IPS-18c (cell line): ENCODE data around the gene CEACAM1.
"Not testable (repeated sequence)": the region's sequence is repeated elsewhere in the genome, so short reads cannot be mapped to it uniquely, and the experiment has no call there.

Source experiments
- H3K4me3 ChIP-seq: 2 replicates; pipeline ENCODE4 v1.7.0; 2013; ENCODE audit warnings: low read depth, mild to moderate bottlenecking, low read length, moderate library complexity; ENCODE audit not compliant: insufficient read depth
- H3K9me3 ChIP-seq: one replicate; pipeline ENCODE4 v1.6.1; 2013; ENCODE audit warnings: mild to moderate bottlenecking, low read length, moderate library complexity; ENCODE audit not compliant: control insufficient read depth, insufficient read depth

The CEACAM1 gene

DNA sequence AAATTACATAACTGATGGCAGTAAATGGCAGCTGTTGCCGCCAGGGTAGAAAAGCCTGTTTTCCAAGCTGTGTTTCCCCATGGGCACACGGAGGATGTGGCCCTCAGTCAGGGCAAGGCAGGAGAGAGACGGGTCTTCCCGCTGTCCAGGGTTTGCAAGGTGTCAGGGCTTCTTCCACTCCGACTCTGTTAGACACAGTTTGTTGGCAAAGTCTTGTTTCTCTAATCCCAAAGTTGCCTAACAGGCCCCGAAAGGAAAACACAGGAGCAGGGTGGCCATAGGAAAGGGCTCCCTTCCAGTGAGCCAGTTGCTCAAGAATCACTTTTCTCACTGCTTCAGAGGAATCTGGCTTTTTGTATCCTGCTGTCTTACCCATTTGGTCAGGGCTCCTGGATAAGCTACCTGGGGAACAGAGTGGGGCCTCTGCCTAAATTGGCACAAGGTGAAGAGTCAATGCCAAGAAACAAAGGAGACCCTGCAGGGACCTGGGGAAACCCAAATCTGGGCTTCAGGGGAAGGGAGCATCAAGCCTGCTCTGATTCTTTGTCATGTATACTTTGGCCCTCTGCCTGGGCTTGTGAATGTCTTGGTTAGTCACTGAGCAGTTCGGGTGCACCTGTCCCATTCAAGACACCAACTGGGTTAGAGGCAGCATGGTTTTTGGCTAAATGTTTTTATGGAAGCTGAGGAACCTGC is 56.6 kb downstream of the CEACAM1 start:
- Histone ChIP-seq H3K9me3 (no peaks in the 10 kb centered on the region), H3K4me3 (no peak overlapping the region)

DNA sequence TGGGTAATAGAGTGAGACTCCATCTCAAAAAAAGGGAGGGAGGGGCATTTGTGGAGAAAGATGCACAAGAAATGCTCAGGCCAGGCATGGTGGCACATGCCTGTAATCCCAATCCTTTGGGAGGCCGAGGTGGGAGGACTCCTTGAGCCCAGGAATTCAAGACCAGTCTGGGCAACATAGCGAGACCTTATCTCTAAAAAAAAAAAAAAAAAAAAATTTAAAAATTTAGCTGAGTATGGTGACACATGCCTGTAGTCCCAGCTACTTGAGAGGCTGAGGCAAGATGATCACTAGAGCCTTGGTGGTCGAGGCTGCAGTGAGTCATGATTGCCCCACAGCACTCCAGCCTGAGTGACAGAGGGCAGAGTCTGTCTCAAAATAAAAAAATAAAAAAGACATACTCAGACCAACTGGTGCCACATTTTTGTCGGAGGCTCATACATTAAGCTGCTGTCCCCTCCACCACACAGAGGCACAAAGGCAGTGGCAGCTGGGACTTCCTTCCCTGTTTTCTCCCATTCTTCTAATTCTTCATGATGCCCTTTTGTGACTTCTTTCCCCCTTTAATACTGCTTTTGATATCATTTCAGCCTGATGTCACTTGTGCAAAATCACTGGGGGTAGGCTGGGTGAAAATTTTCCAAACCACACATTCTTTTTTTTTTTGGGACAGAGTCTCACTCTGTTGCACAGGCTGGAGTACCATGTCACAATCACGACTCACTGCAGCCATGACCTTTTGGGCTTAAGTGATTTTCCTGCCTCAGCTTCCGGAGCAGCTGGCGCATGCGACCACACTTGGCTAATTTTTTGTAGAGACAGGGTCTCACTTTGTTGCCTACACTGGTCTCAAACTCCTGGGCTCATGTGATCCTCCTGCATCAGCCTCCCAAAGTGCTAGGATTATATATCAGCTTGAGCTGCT is 58.7 kb downstream of the CEACAM1 start:
- no peak overlapping the region for H3K4me3 ChIP-seq

DNA sequence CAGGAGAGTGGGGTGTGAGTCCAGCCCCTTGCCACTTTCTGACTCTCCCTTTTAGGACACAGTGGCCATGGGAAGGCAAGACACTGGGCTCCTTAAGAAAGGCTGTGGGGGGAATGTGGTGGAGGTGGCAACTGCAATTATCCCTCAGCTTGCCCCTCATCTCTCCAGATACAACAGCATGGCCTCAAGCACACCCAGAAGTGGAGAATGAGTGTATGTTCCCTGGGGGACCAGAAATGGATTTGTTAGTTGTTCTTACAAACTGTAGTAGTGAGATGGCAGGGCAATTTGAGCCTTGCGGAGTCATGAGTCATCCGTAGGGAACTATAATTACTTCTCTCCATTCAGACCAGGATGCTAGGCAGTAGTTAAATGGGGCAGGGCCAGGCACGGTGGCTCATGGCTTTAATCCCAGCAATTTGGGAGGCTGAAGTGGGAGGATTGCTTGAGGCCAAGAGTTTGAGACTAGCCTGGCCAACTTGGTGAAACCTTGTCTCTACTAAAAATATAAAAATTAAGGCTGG is 59.9 kb downstream of the CEACAM1 start:
- no peaks in the 10 kb centered on the region for H3K9me3 ChIP-seq
- H3K4me3 ChIP-seq, result no peak overlapping the region

More for the DNA sequence above, 58.7 kb downstream of the CEACAM1 start:
- no peaks in the 10 kb centered on the region for H3K9me3 ChIP-seq

DNA sequence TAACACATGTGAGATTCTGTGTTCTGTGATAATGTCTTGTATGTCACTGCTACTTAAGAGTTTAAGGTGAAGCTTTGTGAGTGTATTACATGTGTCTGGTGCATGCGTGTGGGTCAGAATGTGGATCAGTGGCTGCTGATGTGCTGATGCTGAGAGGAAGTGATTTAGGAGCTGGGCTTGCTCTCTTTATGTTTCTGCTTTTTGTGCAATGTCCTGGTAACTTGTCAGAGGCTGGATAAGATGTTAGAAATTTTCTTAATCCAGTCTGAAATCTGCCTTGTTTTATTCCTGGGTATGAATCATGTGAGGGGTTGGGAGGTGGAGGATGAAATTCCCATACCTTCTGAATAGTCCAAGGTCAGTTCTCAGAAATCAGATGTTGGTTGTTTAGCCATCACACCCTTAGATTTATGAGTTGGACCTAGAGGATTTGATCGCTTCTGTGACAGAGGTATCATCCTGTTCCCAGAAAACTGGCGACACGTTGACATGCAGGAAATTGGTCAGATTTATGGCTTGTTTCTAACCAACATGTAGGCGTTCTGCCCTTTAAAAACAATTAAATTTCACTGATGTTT is 61.0 kb downstream of the CEACAM1 start:
- no peaks in the 10 kb centered on the region for H3K9me3 ChIP-seq
- H3K4me3 ChIP-seq, result no peak overlapping the region

DNA sequence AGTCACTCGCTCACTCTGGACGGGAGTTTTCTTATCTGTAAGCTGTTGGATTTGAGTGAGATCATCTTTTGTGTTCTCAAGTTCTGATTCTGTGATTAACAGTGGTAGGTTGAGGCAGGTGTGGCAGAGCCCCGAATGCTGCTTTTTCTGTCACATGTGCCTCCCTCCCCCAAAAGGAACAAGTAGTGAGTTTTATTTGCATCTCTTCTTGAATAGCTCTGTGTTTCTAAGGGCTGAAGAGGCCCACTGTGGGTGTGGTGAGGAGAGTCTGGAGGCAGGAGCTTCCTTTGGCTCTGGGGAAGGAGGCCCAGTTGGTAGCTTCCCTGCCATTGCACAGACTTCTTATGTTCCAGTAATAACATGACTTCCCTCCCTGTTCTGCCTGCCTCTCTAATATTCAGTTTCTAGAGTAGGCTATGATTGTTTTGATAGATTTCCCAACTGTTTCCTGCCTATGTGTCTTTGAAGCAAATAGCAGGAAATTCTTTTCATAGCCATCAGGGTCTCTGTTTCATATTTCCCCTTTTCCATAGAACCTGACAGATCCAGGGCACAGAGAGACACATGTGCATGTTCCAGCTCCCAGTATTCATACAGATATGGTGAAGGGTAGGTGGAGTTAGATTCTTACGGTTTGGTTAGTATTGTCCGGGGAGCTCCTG is 61.6 kb downstream of the CEACAM1 start:
- Histone ChIP-seq H3K4me3 (no peak overlapping the region), H3K9me3 (no peaks in the 10 kb centered on the region)

DNA sequence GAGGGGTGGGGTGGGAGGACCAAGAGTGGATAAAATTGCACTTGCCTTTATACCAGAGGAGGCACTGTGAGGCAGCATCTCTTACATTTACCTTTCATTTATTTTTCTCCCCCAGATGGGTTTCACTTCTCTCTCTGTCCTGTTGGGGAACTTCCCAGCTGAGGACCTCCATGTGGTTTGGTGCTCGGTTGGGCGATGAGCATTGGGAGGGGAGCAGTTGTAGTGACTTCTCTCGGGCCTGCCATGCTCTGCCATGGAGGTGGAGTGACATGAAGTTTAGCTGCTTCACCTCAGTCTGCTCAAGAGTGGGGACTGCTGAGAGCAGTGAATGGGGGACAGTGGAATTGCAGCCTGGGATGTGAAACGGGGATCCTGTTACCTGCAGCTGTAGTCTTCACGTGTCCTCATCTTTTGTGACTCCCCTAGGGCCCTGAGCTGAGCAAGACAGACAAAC is 62.4 kb downstream of the CEACAM1 start:
- no peaks in the 10 kb centered on the region for H3K9me3 ChIP-seq
- H3K4me3 ChIP-seq, result no peak overlapping the region

DNA sequence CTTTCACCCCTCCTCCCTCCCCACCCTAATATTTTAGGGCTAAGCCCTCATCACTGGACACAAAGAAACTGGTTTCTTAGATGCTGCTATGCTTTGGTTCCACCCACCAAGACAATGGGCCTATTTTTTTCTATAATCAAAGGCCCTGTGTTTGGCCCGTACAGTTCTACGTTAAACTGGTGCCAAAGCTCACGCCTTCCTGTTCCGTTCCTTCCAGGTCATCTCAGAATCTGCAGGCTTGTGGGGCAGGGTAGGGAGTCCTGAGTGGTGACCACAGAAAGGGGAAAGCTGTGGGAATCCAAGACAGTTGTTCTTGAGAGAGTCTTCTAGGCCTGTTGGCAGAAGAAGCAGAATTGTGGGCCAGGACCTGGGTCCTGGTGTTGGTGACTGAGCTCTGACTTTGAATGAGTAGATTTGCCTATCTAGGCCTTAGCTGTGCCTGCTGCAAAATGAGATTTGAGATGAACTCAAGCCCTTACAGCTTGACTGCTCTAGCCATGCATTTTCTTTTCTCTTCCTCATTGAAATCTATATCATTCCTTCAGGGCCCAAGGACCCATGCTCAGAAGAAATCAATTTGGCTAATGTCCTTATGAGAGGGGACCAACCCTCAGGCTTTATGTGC is 66.5 kb downstream of the CEACAM1 start:
- Histone ChIP-seq H3K4me3 (no peak overlapping the region), H3K9me3 (no peaks in the 10 kb centered on the region)

DNA sequence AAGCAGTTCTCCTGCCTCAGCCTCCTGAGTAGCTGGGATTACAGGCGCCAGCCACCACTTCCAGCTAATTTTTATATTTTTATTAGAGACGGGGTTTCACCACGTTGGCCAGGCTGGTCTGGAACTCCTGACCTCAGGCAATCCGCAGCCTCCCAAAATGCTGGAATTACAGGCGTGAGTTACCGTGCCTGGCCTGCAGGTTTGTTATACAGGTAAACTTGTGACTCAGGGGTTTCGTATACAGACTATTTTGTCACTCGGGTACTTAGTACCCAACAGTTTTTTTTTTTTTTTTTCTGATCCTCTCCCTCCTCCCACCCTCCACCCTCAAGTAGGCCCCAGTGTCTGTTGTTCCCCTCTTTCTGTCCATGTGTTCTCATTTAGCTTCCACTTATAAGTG is 67.0 kb downstream of the CEACAM1 start:
- H3K9me3 ChIP-seq, H3K4me3 ChIP-seq: not testable (repeated sequence)

DNA sequence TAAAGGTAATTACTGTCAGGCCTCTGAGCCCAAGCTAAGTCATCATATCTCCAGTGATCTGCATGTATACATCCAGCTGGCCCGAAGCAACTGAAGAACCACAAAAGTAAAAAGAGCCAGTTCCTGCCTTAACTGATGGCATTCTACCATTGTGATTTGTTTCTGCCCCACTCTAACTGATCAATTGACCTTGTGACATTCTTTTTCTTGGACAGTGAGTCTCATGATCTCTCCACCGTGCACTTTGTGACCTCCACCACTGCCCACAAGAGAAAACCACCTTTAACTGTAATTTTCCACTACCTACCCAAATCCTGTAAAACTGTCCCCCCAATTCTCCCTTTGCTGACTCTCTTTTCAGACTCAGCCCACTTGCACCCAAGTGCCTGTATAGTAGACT is 68.4 kb downstream of the CEACAM1 start:
- H3K9me3 ChIP-seq, result no peaks in the 10 kb centered on the region
- no peak overlapping the region for H3K4me3 ChIP-seq
